Activated gamma-delta T cell treated with Interleukin-2 at 50 U/mL for 16 hours (primary cell): ENCODE results near the gene SLC46A1.

Source experiments
- DNase-seq: peaks from one replicate; pipeline ENCODE4 v3.0.0-alpha.2; 2020

Gene SLC46A1

DNA sequence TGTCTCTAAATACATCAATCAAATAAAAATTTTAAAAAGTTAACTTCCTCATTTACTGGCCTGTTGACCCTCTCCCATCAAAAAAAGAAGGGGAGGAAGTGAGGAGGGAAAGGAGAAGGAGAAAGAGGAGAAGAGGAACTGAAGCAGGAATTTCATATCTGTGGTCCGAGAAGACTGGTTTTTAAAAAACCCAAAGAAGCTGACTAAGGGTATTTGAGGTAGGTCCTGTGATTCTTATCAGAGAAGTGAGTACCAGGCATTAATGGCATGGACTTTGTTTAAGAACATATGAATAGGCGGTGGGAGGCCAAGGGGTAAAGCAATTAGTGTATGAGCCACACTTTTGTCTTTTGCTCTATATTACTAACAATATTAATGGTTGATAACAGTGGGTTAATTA, 2.0 kb downstream of the SLC46A1 start:
- DNase-seq = no peak

DNA sequence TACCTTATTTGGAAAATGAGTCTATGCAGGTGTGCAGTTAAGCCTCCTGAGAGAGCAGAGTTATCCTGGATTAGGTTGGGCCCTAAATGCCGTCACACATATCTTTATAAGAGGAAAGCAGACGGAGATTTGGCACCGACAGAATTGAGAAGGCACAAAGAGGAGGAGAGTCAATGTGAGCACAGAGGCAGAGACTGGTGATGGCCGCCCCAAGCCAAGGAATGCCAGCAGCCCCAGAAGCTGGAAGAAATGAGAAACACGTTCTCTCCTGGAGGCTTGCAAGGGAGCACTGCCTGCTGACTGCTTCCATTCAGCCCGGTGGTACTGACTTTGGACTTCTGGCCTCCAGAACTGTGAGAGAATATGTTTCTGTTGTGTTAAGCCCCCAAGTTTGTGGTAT, 3.2 kb downstream of the SLC46A1 start:
- no peak for DNase-seq

DNA sequence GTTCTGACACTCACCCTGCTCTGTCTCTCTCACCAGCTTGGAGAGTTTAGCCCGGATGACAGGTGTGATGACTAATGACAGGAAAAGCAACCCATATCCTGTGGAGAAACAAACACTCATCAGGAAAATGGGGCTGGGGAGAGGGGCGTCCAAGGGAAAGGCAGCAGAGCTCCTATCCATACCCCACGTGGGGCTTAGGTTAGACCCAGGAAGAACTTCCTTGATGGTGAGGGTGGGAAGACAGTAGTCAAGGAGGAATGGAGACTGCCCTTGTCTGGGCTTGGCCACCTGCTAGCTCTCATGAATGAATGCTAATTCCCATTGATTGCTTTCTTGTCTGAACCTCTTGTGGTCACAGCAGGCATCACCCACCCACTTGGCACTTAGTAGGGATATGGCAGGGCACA, 3.8 kb downstream of the SLC46A1 start:
- no peak for DNase-seq

DNA sequence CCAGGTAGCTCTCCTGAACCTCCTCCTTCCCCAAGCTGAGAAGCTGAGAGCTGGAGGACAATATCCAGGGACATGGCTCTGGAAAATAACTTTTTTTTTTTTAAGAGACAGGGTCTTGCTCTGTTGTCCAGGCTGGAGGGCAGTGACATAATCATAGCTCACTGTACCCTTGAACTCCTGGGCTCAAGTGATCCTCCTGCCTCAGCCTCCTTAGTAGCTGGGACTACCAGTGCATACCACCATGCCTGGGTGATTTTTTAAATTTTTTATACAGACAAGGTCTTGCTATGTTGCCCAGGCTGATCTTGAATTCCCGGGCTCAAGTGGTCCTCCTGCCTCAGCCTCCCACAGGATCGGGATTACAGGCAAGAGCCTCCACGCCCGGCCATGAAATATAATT, 6.2 kb downstream of the SLC46A1 start:
- DNase-seq = no peak

DNA sequence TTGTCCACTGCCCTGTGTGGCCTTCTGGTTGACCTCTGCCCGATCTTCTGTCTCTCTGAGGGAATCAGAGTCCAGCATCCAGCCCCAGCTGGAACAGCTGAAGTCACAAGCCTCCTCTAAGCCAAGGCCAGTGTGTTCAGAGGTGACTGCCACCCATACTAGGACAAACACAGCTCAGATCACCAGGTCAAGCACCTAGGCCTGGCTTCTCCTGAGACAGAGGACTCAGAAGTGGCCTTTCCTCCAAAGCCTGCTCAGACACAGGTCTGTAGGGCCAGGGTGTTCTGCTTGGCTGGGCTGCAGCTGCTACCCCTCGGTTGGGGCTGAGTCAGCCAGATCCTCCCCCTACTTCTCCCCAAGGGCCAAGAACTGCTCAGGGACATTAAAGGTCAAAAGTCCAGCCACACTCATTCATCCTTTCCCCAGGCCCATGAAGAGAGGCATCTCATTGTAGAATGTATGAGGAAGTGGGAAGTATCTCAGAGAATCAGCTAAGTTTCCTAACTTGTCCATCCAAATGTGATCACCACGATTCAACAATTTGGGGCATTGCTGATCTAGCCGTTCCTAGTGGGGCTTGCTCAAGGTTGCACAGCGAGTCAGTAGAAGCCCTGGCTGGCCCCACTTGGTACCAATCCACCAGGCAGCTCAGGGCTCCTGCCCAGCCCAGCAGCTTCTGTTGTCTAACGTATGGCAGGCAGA, 7.6 kb downstream of the SLC46A1 start:
- DNase-seq = no peak

- no peak for DNase-seq
Observed at GRCh38 chr17:28397687-28398279, 8.2 kb downstream of the SLC46A1 start.

DNA sequence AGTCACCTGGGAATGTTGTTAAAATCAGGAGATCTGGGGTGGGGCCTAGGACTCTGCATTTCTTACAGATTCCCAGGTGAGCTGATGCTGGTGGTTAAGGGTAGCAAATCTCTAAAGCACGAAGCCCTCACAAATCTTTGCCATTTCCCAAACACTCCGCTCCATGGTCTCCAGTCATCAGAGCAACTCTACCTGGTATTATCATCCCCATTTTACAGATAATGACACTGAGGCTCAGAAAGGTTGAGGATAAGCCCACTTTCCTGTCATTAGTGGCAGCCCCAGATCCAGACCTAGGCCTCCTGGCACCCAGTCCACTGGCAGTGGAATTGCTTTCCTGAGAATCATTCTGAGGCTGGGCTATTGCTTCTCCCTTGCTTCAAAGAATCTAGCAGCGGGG, 8.7 kb downstream of the SLC46A1 start:
- no peak for DNase-seq

- no peak for DNase-seq
Observed at GRCh38 chr17:28396635-28397239, 9.3 kb downstream of the SLC46A1 start.

DNA sequence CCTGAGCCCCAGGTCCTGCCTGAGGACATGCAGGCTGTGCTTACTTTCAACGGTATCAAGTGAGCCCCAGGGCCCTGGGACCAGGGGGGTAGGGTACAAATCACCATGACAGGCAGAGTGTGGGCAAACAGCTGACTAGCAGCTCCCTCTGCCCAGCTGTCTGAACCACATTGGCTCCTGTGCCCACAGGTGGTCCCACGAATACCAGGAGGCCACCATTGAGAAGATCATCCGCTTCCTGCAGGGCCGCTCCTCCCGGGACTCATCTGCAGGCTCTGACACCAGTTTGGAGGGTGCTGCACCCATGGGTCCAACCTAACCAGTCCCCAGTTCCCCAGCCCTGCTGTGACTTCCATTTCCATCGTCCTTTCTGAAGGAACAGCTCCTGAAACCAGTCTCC, 10.0 kb downstream of the SLC46A1 start:
- DNase-seq = no peak

GRCh38 chr17:28395426-28395825, 10.6 kb downstream of the SLC46A1 start:
- no peak for DNase-seq

DNA sequence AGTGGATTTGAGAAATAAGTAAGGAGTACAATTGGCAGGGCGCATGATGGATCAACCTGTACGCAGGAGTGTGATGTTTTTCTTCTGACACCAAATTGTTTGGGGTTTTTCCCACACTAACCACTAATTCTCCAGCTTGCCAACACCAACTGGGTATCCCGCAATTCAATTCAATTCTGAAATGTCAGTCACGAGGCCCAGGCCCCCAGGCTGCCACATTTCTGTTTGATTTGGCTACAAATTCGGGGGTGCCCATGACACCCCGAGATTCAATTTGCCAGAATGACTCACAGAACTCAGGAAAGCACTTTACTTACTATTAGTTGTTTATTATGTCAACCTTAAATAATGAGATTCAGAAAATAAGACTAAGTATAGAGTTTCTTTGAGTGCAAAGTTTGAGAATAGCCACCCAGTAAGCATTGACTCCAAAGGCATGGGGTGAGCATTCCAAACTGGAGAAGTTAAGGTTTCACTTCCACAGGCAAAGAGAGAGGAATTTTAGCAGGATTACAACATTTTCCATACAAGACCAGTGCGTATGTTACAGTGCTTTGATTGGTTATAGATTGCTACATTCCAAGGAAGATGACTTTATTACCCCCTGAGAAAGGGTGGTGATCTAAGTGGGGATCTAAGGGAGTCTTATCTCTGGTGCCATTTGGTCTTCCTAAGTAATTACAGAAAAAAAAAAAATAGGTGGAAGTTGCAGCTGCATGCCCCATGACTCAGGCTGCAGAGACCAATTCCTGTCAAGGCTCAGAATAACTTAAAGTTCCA, 11.5 kb downstream of the SLC46A1 start:
- no peak for DNase-seq

DNA sequence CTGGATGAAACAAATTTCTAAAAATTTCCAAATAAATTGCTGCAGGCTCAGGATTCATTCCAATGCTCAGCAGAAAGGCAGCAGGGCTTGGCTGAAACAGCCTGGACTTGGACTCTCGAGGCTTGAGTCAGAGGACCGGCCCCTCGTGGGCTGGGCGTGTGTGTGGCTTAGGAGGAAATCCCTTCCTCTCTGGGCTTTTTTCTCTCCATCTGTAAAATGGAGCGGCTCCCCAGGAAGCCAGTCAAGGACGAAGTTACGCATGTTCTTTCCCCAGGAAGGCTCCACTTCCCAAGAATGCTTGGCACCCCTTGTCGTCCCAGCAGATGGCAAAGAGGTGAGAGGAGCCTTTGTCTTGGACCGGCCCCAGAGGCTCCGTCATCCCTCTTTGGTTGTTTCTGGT, 13.5 kb downstream of the SLC46A1 start:
- no peak for DNase-seq

DNA sequence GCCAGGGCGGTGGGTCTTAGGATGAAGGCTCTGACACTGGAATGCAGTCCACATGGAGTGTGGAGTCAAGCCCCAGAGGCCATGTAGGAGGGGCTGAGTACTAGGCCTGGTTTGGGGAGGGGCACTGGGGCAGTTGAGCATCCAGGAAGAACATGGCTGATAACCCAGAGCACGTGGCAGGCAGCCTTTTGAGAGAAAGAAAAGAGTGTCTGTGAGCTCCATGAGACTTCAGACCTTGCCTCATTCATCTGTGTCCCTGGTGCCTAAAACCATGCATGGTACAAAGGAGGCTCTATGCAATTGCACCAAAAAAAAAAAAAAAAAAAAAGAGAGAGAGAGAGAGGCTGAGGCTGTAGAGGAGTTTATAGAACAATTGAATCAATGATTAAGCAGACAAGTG, 14.6 kb downstream of the SLC46A1 start:
- DNase-seq = no peak

DNA sequence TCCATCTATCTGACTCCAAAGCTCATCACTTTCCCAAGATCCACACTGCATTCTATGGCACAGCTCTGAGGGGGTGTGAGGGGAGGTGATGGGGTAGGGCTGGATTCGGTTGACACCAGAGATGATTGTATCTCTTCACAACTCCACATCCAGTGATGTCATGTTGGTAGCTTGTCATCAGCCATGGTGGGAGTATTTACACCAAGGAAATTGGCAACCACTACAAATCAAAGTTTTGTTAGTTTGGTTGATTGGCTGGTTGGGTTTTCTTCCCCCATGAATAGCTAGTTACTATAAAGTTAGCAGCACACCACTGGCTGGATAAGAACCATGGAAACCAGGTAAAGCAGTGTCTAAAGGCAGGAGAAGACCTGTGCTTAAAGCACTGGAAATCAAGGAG, 15.0 kb downstream of the SLC46A1 start:
- DNase-seq = no peak

- DNase-seq = no peak
Observed at GRCh38 chr17:28390563-28390962, 15.4 kb downstream of the SLC46A1 start.

DNA sequence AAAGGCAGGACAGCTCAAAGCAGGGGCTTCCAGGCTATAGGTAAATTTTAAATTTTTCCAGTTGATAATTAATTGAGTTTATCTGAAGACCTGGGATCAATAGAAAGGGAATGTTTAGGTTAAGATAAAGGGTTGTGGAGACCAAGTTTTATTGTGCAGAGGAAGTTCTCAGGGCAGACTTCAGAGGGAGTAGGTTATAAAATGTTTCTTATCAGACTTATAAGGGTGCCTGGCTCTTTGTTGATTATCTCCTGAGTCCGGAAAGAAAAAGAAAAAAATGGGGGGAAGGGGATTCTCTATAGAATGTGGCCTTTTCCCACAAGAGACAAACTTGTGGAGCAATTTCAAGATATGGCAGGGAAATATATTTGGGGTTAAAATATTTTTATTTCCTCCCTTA, 15.9 kb downstream of the SLC46A1 start:
- DNase-seq = no peak

DNA sequence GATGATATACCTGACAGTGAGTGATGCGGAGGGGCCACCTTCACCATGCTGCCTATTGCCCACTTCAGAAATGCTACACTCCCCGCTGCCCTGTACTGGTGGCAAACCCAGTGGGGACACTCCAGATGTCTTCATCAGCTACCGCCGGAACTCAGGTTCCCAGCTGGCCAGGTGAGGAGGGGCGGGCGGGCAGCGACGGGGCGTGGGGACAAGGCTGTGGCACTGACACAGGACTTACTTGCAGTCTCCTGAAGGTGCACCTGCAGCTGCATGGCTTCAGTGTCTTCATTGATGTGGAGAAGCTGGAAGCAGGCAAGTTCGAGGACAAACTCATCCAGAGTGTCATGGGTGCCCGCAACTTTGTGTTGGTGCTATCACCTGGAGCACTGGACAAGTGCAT, 17.9 kb downstream of the SLC46A1 start:
- no peak for DNase-seq

DNA sequence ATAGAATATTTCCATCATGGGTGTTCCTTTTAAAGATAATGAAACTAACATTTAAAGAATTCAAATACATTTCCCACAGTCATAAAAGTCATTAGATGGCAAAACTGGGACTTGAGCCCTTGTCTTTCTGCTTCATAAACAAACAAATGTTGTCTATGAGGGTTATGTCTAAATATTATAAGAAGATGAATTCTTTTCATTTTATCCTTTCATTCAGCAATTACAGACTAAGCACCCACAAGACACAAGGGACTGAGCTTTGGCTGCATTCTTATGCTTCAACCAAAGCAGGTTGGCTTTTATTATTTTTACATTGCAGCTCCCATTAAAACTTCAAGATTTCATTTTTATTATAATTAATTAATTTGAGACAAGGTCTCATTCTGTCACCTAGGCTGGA, 19.6 kb downstream of the SLC46A1 start:
- no peak for DNase-seq

- no peak for DNase-seq
Observed at GRCh38 chr17:28385406-28385805, 20.6 kb downstream of the SLC46A1 start.

GRCh38 chr17:28385037-28385400, 21.0 kb downstream of the SLC46A1 start:
- DNase-seq = no peak

DNA sequence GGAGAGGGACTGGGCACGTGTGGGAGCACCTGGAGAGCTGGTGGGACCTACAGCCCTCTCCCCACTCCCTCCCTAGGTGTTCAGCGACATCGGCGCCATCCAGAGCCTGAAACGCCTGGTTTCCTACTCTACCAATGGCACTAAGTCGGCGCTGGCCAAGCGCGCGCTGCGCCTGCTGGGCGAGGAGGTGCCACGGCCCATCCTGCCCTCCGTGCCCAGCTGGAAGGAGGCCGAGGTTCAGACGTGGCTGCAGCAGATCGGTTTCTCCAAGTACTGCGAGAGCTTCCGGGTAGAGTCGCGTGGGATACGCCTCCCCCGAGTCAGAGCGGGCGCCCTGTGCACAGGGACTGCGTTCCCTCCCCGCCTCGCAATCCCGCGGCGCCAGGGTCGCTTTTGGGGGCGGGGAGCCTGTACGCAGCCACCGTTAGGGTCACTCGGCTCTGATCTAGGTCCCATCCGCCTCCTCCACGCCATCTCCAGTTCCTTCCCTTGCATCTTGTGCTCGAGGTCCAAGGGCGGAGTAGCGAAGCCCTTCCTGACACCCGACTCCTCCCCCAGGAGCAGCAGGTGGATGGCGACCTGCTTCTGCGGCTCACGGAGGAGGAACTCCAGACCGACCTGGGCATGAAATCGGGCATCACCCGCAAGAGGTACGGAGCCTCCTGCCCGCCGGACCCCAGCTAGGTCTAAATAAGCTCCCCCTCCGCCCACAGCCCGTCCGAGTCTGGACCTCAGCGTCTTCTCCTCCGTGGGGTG, 21.6 kb downstream of the SLC46A1 start:
- DNase-seq = peak; percentile 53

DNA sequence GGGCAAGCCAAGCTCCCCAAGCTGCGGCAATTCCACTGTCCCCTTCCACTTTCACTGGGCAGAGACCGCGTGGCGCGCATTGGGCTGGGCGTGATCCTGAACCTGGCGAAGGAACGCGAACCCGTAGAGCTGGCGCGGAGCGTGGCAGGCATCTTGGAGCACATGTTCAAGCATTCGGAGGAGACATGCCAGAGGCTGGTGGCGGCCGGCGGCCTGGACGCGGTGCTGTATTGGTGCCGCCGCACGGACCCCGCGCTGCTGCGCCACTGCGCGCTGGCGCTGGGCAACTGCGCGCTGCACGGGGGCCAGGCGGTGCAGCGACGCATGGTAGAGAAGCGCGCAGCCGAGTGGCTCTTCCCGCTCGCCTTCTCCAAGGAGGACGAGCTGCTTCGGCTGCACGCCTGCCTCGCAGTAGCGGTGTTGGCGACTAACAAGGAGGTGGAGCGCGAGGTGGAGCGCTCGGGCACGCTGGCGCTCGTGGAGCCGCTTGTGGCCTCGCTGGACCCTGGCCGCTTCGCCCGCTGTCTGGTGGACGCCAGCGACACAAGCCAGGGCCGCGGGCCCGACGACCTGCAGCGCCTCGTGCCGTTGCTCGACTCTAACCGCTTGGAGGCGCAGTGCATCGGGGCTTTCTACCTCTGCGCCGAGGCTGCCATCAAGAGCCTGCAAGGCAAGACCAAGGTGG, 24.7 kb downstream of the SLC46A1 start:
- no peak for DNase-seq
